GM23338 (cell line): ENCODE results near the gene KIF6. TPM values are rescaled to one million over a fixed set of nuclear protein-coding genes. Genes with fewer than 3 reads are reported as not detected.

Experiments
- ATAC-seq: fragments of 200-7000 bp; cut with Tn5 transposase; 3 replicates; pipeline ENCODE4 v1.9.1; 2020
- DNase-seq: peaks from one replicate; pipeline ENCODE4 v3.0.0-alpha.2; 2015; ENCODE audit warnings: low spot score
- H2AFZ ChIP-seq: fragments of 200-600 bp; sonication (generic); 2 replicates; pipeline ENCODE4 v1.8.0; 2016; ENCODE audit warnings: antibody characterized with exemption, mild to moderate bottlenecking, moderate library complexity
- H3F3A ChIP-seq: fragments of 200-600 bp; sonication (generic); replicated peaks from 2 replicates; pipeline ENCODE4 v1.8.0; 2017; ENCODE audit warnings: antibody characterized with exemption, mixed run types, low read depth
- H3K27ac ChIP-seq: fragments of 200-600 bp; sonication (generic); 2 replicates; pipeline ENCODE4 v1.6.1; 2016; ENCODE audit warnings: low read depth
- H3K27me3 ChIP-seq: fragments of 200-600 bp; sonication (generic); 2 replicates; pipeline ENCODE4 v1.8.0; 2016; ENCODE audit warnings: mild to moderate bottlenecking, mixed run types, moderate library complexity; ENCODE audit not compliant: insufficient read depth
- H3K36me3 ChIP-seq: fragments of 200-600 bp; sonication (generic); 2 replicates; pipeline ENCODE4 v1.8.0; 2016; ENCODE audit warnings: mild to moderate bottlenecking; ENCODE audit not compliant: insufficient read depth
- H3K4me1 ChIP-seq: fragments of 200-600 bp; sonication (generic); 2 replicates; pipeline ENCODE4 v1.8.0; 2016; ENCODE audit warnings: mild to moderate bottlenecking, moderate library complexity; ENCODE audit not compliant: insufficient read depth
- H3K4me2 ChIP-seq: fragments of 200-600 bp; sonication (generic); 2 replicates; pipeline ENCODE4 v1.7.1; 2017; ENCODE audit warnings: mixed run types
- H3K4me3 ChIP-seq: fragments of 200-600 bp; sonication (generic); 2 replicates; pipeline ENCODE4 v1.6.1; 2016; ENCODE audit warnings: mixed run types
- H3K79me2 ChIP-seq: fragments of 200-600 bp; sonication (generic); replicated peaks from 2 replicates; pipeline ENCODE4 v1.8.0; 2017; ENCODE audit warnings: mild to moderate bottlenecking; ENCODE audit not compliant: insufficient read depth
- H3K9me2 ChIP-seq: fragments of 200-600 bp; sonication (generic); 2 replicates; pipeline ENCODE4 v1.8.0; 2017; ENCODE audit not compliant: insufficient read depth
- H4K20me1 ChIP-seq: fragments of 200-600 bp; sonication (generic); replicated peaks from 2 replicates; pipeline ENCODE4 v1.8.0; 2017; ENCODE audit warnings: mild to moderate bottlenecking; ENCODE audit not compliant: insufficient read depth
- H3K27ac Mint-ChIP-seq: 2 replicates; pipeline ENCODE4 v1.8.0; 2020; ENCODE audit warnings: inconsistent platforms, mild to moderate bottlenecking, moderate library complexity, mixed read lengths
- H3K27me3 Mint-ChIP-seq: 3 replicates; pipeline ENCODE4 v1.8.0; 2022; ENCODE audit warnings: low read depth, mild to moderate bottlenecking, moderate library complexity, mixed read lengths, inconsistent platforms; ENCODE audit not compliant: insufficient read depth, poor library complexity
- H3K36me3 Mint-ChIP-seq: 3 replicates; pipeline ENCODE4 v1.8.0; 2021; ENCODE audit warnings: low read depth, mild to moderate bottlenecking, inconsistent platforms, moderate library complexity, mixed read lengths
- H3K4me1 Mint-ChIP-seq: 3 replicates; pipeline ENCODE4 v1.8.0; 2020; ENCODE audit warnings: mild to moderate bottlenecking, inconsistent platforms, mixed read lengths
- H3K4me3 Mint-ChIP-seq: 3 replicates; pipeline ENCODE4 v1.8.0; 2021; ENCODE audit warnings: moderate library complexity, mild to moderate bottlenecking, inconsistent platforms, mixed read lengths
- H3K9me3 Mint-ChIP-seq: 3 replicates; pipeline ENCODE4 v1.8.0; 2020; ENCODE audit warnings: moderate library complexity, mild to moderate bottlenecking, inconsistent platforms, mixed read lengths
- CREB1 ChIP-seq: fragments of 250-450 bp; sonication (Bioruptor Pico); IDR thresholded peaks from 2 replicates; pipeline ENCODE4 v1.5.0; 2020; ENCODE audit warnings: low read depth, mild to moderate bottlenecking, moderate library complexity
- CTCF ChIP-seq, 2 experiments: fragments of 200-600 bp in 1 of 2; sonication (generic) in 1 of 2; conservative IDR thresholded peaks; 2 replicates each; pipeline versions ENCODE4 v1.5.1 to v1.6.1; 2016 to 2017; ENCODE audit warnings: antibody characterized with exemption in 2 of 2, low read depth in 2 of 2, mild to moderate bottlenecking in 2 of 2, moderate library complexity in 1 of 2
- ETS1 ChIP-seq: IDR thresholded peaks from 2 replicates; pipeline ENCODE4 v1.6.1; 2016; ENCODE audit warnings: antibody characterized with exemption
- EZH2 ChIP-seq: fragments of 200-600 bp; sonication (generic); IDR thresholded peaks from one replicate; pipeline ENCODE4 v1.8.0; 2017; ENCODE audit warnings: antibody characterized with exemption, mild to moderate bottlenecking, low read depth; ENCODE audit not compliant: unreplicated experiment
- EZH2phosphoT487 ChIP-seq: fragments of 200-600 bp; sonication (generic); IDR thresholded peaks from one replicate; pipeline ENCODE4 v1.8.1; 2018; ENCODE audit warnings: antibody characterized with exemption; ENCODE audit not compliant: unreplicated experiment
- JUNB ChIP-seq: IDR thresholded peaks from one replicate; pipeline ENCODE4 v1.6.1; 2016; ENCODE audit warnings: antibody characterized with exemption; ENCODE audit not compliant: unreplicated experiment
- NANOG ChIP-seq: IDR thresholded peaks from 2 replicates; pipeline ENCODE4 v1.6.1; 2016; ENCODE audit warnings: antibody characterized with exemption, borderline replicate concordance
- POLR2AphosphoS5 ChIP-seq: IDR thresholded peaks from 2 replicates; pipeline ENCODE4 v1.6.1; 2016; ENCODE audit warnings: antibody characterized with exemption, low read depth
- STAT1 ChIP-seq: IDR thresholded peaks from one replicate; pipeline ENCODE4 v1.6.1; 2016; ENCODE audit warnings: antibody characterized with exemption; ENCODE audit not compliant: unreplicated experiment
- ZNF114 ChIP-seq: fragments of 250-450 bp; sonication (Bioruptor Pico); IDR thresholded peaks from 2 replicates; pipeline ENCODE4 v1.5.0; 2020; ENCODE audit warnings: mild to moderate bottlenecking, moderate library complexity
- ZNF331 ChIP-seq: fragments of 250-450 bp; sonication (Bioruptor Pico); IDR thresholded peaks from 2 replicates; pipeline ENCODE4 v1.5.0; 2020; ENCODE audit warnings: low read depth, mild to moderate bottlenecking, moderate library complexity
- ZNF462 ChIP-seq: fragments of 250-450 bp; sonication (Bioruptor Pico); IDR thresholded peaks from 2 replicates; pipeline ENCODE4 v1.5.0; 2020; ENCODE audit warnings: mild to moderate bottlenecking, moderate library complexity
- polyA plus RNA-seq: library from polyadenylated mRNA; unstranded; fragments of >200 nt; fragmentation: Nextera tagmentation; extraction: Ambion mirVana; gene quantifications from 2 replicates; pipeline ENCODE4 v1.2.1, GENCODE V29; 2016
- total RNA-seq: library from RNA; depleted of rRNA; stranded (reverse); fragments of >200 nt; shearing (Covaris generic); gene quantifications from 2 replicates; pipeline ENCODE4 v1.2.3, GENCODE V29; 2014
- TF ChIP-seq, protein P1 (sequence below): IDR thresholded peaks from one replicate; pipeline ENCODE4 v1.6.1; 2018; ENCODE audit warnings: antibody characterized with exemption; ENCODE audit not compliant: unreplicated experiment

The KIF6 gene
- total and polyA plus RNA-seq, 2 experiments from 2014 or later, result 0.87 to 1.7 TPM

GRCh38 chr6:39599973-39600372 lies 125.2 kb downstream of the KIF6 start:
- Mint-ChIP-seq H3K4me1 (peaks cover 9% of the 10 kb centered on the region; the same call in 2 of the 3 replicates), H3K27me3 (peaks cover 1% of the 10 kb centered on the region), H3K36me3 (no peaks in the 10 kb centered on the region), H3K9me3 (no peaks in the 10 kb centered on the region; the same call in 2 of the 3 replicates), H3K4me3 (no peak overlapping the region), H3K27ac (no peak overlapping the region)
- no peaks in the 10 kb centered on the region for H4K20me1 ChIP-seq
- H3K4me2 ChIP-seq, result no peak overlapping the region
- TF ChIP-seq CREB1 (CRISPR knock-in tag), result no peak
- TF ChIP-seq ZNF462, result no peak
- TF ChIP-seq ETS1, result no peak
- TF ChIP-seq CTCF (conservative IDR thresholded peaks at IDR 0.05; ENCODE audit: low read depth in 2 of 2), result no peak
- TF ChIP-seq EZH2phosphoT487, result no peak
- TF ChIP-seq ZNF114 (CRISPR knock-in tag), result no peak
- no peak for TF ChIP-seq NANOG
- TF ChIP-seq ZNF331 (CRISPR knock-in tag), result no peak
- TF ChIP-seq, protein P1, sequence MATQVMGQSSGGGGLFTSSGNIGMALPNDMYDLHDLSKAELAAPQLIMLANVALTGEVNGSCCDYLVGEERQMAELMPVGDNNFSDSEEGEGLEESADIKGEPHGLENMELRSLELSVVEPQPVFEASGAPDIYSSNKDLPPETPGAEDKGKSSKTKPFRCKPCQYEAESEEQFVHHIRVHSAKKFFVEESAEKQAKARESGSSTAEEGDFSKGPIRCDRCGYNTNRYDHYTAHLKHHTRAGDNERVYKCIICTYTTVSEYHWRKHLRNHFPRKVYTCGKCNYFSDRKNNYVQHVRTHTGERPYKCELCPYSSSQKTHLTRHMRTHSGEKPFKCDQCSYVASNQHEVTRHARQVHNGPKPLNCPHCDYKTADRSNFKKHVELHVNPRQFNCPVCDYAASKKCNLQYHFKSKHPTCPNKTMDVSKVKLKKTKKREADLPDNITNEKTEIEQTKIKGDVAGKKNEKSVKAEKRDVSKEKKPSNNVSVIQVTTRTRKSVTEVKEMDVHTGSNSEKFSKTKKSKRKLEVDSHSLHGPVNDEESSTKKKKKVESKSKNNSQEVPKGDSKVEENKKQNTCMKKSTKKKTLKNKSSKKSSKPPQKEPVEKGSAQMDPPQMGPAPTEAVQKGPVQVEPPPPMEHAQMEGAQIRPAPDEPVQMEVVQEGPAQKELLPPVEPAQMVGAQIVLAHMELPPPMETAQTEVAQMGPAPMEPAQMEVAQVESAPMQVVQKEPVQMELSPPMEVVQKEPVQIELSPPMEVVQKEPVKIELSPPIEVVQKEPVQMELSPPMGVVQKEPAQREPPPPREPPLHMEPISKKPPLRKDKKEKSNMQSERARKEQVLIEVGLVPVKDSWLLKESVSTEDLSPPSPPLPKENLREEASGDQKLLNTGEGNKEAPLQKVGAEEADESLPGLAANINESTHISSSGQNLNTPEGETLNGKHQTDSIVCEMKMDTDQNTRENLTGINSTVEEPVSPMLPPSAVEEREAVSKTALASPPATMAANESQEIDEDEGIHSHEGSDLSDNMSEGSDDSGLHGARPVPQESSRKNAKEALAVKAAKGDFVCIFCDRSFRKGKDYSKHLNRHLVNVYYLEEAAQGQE, result no peak
- TF ChIP-seq EZH2, result no peak
- no peak for TF ChIP-seq STAT1
- no peak for TF ChIP-seq JUNB
- no peak for TF ChIP-seq POLR2AphosphoS5
- no peaks in the 10 kb centered on the region for H3K36me3 ChIP-seq
- H3F3A ChIP-seq, result no peaks in the 10 kb centered on the region
- no peaks in the 10 kb centered on the region for H3K79me2 ChIP-seq
- H3K4me1 ChIP-seq, result no peaks in the 10 kb centered on the region
- no peak overlapping the region for H3K27ac ChIP-seq
- H3K27me3 ChIP-seq, result no peaks in the 10 kb centered on the region
- H3K4me3 ChIP-seq, result no peak overlapping the region
- H3K9me2 ChIP-seq, result no peaks in the 10 kb centered on the region
- no peak overlapping the region for H2AFZ ChIP-seq
- ATAC-seq (no peak), DNase-seq (no peak)
